Measurements from ENCODE around the gene CCT8.
"Not testable (repeated sequence)": the region's sequence is repeated elsewhere in the genome, so short reads cannot be mapped to it uniquely, and the experiment has no call there.

The CCT8 gene

DNA sequence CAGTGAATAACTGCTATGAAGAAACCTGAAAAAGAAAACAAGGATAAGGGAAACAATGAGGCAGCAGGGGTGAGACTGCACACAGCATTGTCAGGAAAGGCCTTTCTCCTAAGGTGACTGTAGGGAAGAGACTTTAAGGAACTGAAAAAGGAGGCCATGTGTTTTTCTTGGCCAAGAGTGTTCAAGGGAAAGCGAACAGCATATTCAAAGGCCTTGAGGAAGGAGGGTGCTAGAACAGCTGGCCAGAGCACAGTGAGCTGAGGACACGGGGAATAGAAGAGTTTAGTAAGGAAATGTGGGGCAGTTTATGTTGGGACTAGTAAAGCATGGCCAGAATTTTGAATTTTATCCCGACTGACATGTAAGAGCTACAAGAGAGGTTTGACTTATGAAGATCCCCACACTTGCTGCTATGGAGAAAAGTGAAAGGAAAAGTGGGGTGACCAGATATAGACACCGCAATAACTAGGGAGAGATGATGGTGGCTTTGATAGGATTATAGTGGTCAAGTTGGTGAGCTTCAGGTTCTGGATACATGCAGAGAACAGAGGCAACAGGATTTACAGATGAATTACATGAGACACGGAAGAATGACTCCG, 55.7 kb downstream of the CCT8 start:
- no peak for DNase-seq (ENCODE audit: low spot score)

GRCh38 chr21:29011236-29011635, 62.2 kb downstream of the CCT8 start:
- not testable (repeated sequence) for DNase-seq (ENCODE audit: low spot score)

DNA sequence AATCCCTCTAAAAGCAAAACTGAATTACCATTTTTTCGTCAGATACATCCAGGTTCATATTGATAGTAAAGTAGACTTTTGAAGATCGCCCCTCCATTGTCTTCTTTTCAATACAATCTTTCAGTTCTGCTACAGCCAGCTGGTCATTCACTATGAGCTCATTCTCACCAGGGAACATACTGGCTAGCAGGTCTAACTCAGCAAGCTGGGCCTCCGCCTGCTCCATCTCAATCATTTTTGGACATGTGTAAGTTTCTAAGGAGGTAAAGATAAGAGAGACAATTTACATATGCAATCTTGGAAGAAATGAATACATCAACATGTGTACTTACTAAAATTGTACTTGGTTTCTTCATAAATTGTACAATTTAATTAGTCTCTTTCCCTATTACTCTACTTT, 65.1 kb downstream of the CCT8 start:
- DNase-seq (ENCODE audit: low spot score), result no peak

- DNase-seq (ENCODE audit: low spot score), result no peak
Measured at GRCh38 chr21:29007810-29008209, 65.6 kb downstream of the CCT8 start.

DNA sequence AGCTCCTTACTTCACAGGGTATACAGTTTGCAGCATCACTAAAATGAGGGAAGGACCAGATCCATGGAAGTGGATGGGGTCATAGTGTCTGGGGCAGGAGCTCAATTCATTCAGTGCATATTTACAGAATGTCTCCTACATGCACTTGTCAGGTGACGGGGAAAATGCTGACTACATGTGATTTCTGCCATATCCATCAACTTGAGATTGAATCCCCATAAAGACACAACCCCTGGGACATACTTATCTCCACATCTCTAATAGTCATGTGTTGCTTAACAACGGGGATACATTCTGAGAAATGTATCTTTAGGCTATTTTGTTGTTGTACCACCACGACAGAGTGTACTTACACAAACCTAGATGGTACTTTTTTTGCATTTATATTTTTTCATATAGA, 66.3 kb downstream of the CCT8 start:
- DNase-seq (ENCODE audit: low spot score), result no peak

Measured in HuH-7 (cell line).